ENCODE data around the gene MUC15.

DNA sequence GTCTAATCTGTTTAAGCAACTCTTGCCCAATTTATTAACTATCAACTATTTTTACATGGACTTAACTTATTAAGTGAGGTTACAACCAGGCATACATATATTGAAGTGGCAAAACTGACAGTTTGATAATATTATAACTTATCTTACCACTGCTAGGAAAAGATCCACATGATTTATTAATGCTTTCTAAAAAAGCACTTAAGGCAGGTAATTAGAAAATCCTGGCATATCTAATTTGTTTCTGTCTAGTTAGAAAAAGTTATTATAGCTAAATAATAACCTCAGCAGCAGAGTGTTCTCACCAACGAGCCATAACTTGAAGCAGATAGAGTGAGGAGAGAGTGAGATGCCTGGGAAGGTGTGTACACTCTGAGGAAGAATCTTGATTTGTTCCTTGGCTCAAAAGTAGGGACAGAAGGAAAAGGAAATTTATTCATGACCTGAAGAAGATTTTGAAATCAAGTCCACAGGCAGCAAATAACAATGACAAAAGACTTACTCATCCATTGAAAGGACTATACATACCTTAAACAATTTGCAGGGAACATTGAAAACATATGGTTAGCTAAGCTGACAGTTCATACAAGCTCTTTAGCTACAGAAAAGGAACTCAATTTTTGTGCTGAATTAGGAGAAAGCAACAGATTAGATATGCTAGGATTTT lies 7.1 kb upstream of the MUC15 start:
- no peak for TF ChIP-seq POLR2A (IDR thresholded peaks at IDR 0.05)
- TF ChIP-seq, protein P1, sequence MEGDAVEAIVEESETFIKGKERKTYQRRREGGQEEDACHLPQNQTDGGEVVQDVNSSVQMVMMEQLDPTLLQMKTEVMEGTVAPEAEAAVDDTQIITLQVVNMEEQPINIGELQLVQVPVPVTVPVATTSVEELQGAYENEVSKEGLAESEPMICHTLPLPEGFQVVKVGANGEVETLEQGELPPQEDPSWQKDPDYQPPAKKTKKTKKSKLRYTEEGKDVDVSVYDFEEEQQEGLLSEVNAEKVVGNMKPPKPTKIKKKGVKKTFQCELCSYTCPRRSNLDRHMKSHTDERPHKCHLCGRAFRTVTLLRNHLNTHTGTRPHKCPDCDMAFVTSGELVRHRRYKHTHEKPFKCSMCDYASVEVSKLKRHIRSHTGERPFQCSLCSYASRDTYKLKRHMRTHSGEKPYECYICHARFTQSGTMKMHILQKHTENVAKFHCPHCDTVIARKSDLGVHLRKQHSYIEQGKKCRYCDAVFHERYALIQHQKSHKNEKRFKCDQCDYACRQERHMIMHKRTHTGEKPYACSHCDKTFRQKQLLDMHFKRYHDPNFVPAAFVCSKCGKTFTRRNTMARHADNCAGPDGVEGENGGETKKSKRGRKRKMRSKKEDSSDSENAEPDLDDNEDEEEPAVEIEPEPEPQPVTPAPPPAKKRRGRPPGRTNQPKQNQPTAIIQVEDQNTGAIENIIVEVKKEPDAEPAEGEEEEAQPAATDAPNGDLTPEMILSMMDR (IDR thresholded peaks at IDR 0.05 in 8 of 11, conservative IDR thresholded peaks at IDR 0.05 in 3 of 11) = no peak
